Sigmoid colon (tissue), 7 donors: Measurements from ENCODE around the gene PVRIG. TPM values are rescaled to one million over a fixed set of nuclear protein-coding genes. Genes with fewer than 3 reads are reported as not detected.
A peak's percentile ranks its signal among the peaks of the same experiment; 100 is the strongest.

ENCODE experiments used
- DNase-seq: peaks from one replicate; pipeline ENCODE4 v3.0.0-alpha.2; 2019
- H3K27ac ChIP-seq, 4 donors: fragments of 200-600 bp; sonication (generic); one replicate each; pipeline ENCODE4 v1.5.1; 2016 to 2019; ENCODE audit warnings: mild to moderate bottlenecking in 1 of 4
- H3K27me3 ChIP-seq, 3 donors: fragments of 200-600 bp; sonication (generic); one replicate each; pipeline ENCODE4 v1.5.1; 2019; ENCODE audit warnings: mild to moderate bottlenecking in 1 of 3
- H3K36me3 ChIP-seq, 4 donors: fragments of 200-600 bp; sonication (generic); one replicate each; pipeline ENCODE4 v1.5.1; 2016 to 2019
- H3K4me1 ChIP-seq, 4 donors: fragments of 200-600 bp; sonication (generic); one replicate each; pipeline ENCODE4 v1.5.1; 2017 to 2019
- H3K4me3 ChIP-seq, 4 donors: fragments of 200-600 bp; sonication (generic); one replicate each; pipeline ENCODE4 v1.5.1; 2017 to 2019; ENCODE audit warnings: mild to moderate bottlenecking in 2 of 4, moderate library complexity in 1 of 4
- H3K9me3 ChIP-seq, 4 donors: fragments of 200-600 bp in 3 of 4; sonication (generic) in 3 of 4; one replicate each; pipeline versions ENCODE4 v1.5.1 to v1.6.1; 2013 to 2019
- CTCF ChIP-seq, 4 experiments: fragments of 450-650 bp in 3 of 4; fragments of 200-600 bp in 1 of 4; IDR thresholded peaks; one replicate each; pipeline ENCODE4 v1.5.1; 2016 to 2019; ENCODE audit warnings: antibody characterized with exemption in 4 of 4, mild to moderate bottlenecking in 3 of 4, moderate library complexity in 2 of 4
- EP300 ChIP-seq, 4 donors: sonication (generic); formaldehyde crosslinking; IDR thresholded peaks; one replicate each; pipeline ENCODE4 v1.6.1; 2017; ENCODE audit warnings: antibody characterized with exemption in 4 of 4
- POLR2A ChIP-seq, 2 donors: fragments of 450-650 bp; IDR thresholded peaks; one replicate each; pipeline ENCODE4 v1.6.1; 2016; ENCODE audit warnings: antibody characterized with exemption in 2 of 2, mild to moderate bottlenecking in 2 of 2, moderate library complexity in 2 of 2
- POLR2AphosphoS5 ChIP-seq, 4 donors: sonication (generic); formaldehyde crosslinking; IDR thresholded peaks; one replicate each; pipeline ENCODE4 v1.6.1; 2017; ENCODE audit warnings: antibody characterized with exemption in 4 of 4
- WGBS, 2 donors: extraction: QIAGEN DNeasy Blood & Tissue Kit; methylation state at CpG; one replicate each; pipeline ENCODE4 v1.1.7; 2013; 5-methylcytosine and 5-hydroxymethylcytosine counted together
- intact Hi-C: fragments of 100-400 bp; cut with DNase I; formaldehyde crosslinking; loops from one replicate; pipeline ENCODE4 v1.15.1; 2023
- polyA plus RNA-seq, 3 donors: library from polyadenylated mRNA; stranded (reverse); fragments of 200-250 nt; gene quantifications; one replicate each; pipeline ENCODE4 v1.2.3, GENCODE V29; 2013
- total RNA-seq, 4 donors: library from RNA; depleted of rRNA; stranded (reverse); fragments of >200 nt; gene quantifications; one replicate each; pipeline ENCODE4 v1.1.0, GENCODE V29; 2016
- donor health status: healthy with polysubstance abuse.
- donor health status: Bipolar disorder and iron deficiency.
- donor health status: healthy.

The PVRIG gene
- total and polyA plus RNA-seq, 7 donors, result 0.16 to 12.0 (median 0.60) TPM; not detected in 2

DNA sequence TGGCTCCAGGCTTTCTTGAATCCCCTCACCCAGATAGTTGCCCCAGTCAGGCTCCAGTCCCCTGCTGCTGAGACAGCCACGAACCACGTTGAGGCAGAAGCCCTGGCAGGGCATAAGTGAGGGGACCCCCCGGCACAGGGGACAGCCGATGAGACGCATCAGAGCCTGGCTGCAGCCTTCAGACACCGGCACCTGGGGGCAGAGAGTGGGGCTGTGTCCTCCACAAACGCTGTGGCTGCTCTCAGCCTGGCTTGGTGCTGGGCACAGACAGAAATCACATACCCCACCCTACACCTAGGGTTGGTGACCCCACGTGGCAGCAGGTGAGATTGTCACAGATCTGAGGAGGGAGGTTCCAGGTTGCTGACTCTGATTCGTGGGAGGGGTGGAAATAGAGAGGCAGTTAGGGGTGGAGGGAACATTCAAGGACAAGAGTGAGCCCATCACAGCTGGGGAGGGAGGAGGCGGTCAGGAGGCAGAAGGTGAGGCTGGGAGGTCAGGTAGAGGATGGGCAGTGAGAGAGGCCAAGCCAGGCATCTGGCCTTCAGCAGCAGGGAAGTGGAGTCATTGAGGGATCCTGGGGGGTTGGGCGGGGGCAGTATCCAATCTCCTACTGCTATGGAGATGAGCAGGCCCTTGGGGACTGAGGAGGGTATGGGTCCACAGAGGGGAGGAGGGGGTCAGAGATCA, 45.8 kb upstream of the PVRIG start:
- Histone ChIP-seq H3K27ac (no peak overlapping the region), H3K27me3 (peaks cover 0 to 21% (median 13%) of the 10 kb centered on the region in 3 donors), H3K36me3 (no peaks in the 10 kb centered on the region), H3K9me3 (no peaks in the 10 kb centered on the region), H3K4me1 (peaks cover 0 to 35% (median 24%) of the 10 kb centered on the region in 4 donors), H3K4me3 (no peak overlapping the region)
- TF ChIP-seq POLR2AphosphoS5 (IDR thresholded peaks at IDR 0.05), result no peak
- no peak for TF ChIP-seq EP300 (IDR thresholded peaks at IDR 0.05)
- no peak for DNase-seq
- intact Hi-C loops, result no loop called here
- 83 to 91% methylated on average over 11 of the region's 11 CpGs for WGBS, 2 donors

- H3K36me3 ChIP-seq, result no peaks in the 10 kb centered on the region
- 93 to 94% methylated on average over 5 of the region's 5 CpGs for WGBS, 2 donors
- peaks cover 0 to 21% (median 13%) of the 10 kb centered on the region in 3 donors for H3K27me3 ChIP-seq
- H3K27ac ChIP-seq, result no peak overlapping the region
- no peak overlapping the region for H3K4me3 ChIP-seq
- no peaks in the 10 kb centered on the region for H3K9me3 ChIP-seq
- intact Hi-C loops, result no loop called here
- no peak for TF ChIP-seq POLR2A (IDR thresholded peaks at IDR 0.05)
- TF ChIP-seq CTCF (IDR thresholded peaks at IDR 0.05), result no peak
- TF ChIP-seq EP300 (IDR thresholded peaks at IDR 0.05), result no peak
- no peak for DNase-seq
- peaks cover 0 to 29% (median 21%) of the 10 kb centered on the region in 4 donors for H3K4me1 ChIP-seq
These were observed 45.2 kb upstream of the PVRIG start for GRCh38 chr7:100174582-100174981.

- intact Hi-C loops, result no loop called here
- WGBS, 2 donors, result 94 to 97% methylated on average over 14 of the region's 14 CpGs
- TF ChIP-seq POLR2A (IDR thresholded peaks at IDR 0.05) (no peak), CTCF (IDR thresholded peaks at IDR 0.05) (no peak), EP300 (IDR thresholded peaks at IDR 0.05) (no peak), POLR2AphosphoS5 (IDR thresholded peaks at IDR 0.05) (no peak)
- H3K9me3 ChIP-seq, result no peaks in the 10 kb centered on the region
- H3K36me3 ChIP-seq, result no peaks in the 10 kb centered on the region
- peaks cover 0 to 28% (median 21%) of the 10 kb centered on the region in 4 donors for H3K4me1 ChIP-seq
- H3K27me3 ChIP-seq, result peaks cover 0 to 18% (median 13%) of the 10 kb centered on the region in 3 donors
- H3K4me3 ChIP-seq, result no peak overlapping the region
- H3K27ac ChIP-seq, result no peak overlapping the region
- DNase-seq, result no peak
These were observed 44.3 kb upstream of the PVRIG start for GRCh38 chr7:100175296-100175935.

DNA sequence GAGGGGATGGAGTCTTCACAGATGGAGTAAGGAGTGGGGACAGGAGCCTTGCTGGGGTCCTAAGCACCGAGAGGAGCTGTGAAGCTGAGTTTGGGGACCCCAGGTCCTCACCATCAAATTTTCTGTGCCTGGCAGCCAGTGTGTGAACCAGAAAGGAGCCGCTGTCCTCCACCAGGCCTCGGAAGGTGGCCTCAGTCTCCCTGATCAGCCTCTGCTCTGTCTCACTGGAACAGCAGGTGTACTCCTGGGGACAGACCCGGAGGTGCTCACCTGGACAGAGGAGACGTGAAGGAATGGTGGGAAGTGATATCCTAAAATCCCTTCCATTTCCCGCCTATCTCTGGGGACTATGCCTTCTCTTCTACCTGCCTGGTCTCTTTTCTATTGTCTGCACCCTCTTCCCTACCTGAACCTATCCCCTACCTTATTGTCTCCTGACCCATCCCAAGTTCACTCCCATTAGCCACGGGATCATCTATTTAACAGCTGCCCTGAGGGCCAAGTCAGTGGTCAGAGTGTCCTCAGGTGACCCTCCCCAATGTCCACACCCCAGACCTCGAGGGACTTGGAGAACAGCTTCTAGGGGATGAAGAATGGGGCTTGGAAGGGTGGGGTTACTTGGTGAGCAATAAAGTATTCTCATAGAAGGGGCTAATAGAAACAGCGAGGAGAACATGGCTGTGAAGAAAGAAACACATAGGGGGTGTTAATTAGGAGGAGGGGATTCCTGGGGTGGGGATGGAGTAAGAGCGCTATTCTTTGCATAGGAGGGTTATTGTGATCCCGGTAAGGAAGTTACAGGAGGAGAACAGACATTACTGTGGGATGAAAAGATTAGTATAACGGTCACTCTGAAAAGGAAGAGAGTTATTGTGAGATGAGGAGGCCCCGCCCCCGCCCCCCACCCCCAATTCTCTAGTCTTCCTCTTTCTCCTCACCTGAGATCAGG, 43.4 kb upstream of the PVRIG start:
- TF ChIP-seq EP300 (IDR thresholded peaks at IDR 0.05), result no peak
- no peak for TF ChIP-seq CTCF (IDR thresholded peaks at IDR 0.05)
- WGBS, 2 donors, result 50 to 57% methylated on average over 14 of the region's 14 CpGs
- intact Hi-C loops, result no loop called here

More for the DNA sequence above, 43.4 kb upstream of the PVRIG start:
- no peaks in the 10 kb centered on the region for H3K36me3 ChIP-seq
- peaks cover 0 to 11% (median 8%) of the 10 kb centered on the region in 3 donors for H3K27me3 ChIP-seq
- no peak for DNase-seq
- H3K4me3 ChIP-seq, result peak overlapping the region; percentile 17 to 50 (median 44)
- peak overlapping the region; percentile 51 to 71 (median 52) for H3K27ac ChIP-seq
- H3K9me3 ChIP-seq, result no peaks in the 10 kb centered on the region
- peaks cover 0 to 22% (median 17%) of the 10 kb centered on the region in 4 donors for H3K4me1 ChIP-seq
